DND-41 (cell line): ENCODE data around the gene ATAD5.

Experiments
- EZH2 ChIP-seq: IDR thresholded peaks from 3 replicates; pipeline ENCODE4 v1.6.1; 2012; ENCODE audit warnings: borderline replicate concordance, low read depth, mild to moderate bottlenecking, moderate library complexity, low read length, inconsistent platforms; ENCODE audit not compliant: severe bottlenecking
- TF ChIP-seq, protein P1 (sequence below): IDR thresholded peaks from 2 replicates; pipeline ENCODE4 v1.5.1; 2012; ENCODE audit warnings: borderline replicate concordance, low read length, moderate library complexity, mild to moderate bottlenecking; ENCODE audit not compliant: poor library complexity, severe bottlenecking; ENCODE audit errors: extremely low read depth

DNA sequence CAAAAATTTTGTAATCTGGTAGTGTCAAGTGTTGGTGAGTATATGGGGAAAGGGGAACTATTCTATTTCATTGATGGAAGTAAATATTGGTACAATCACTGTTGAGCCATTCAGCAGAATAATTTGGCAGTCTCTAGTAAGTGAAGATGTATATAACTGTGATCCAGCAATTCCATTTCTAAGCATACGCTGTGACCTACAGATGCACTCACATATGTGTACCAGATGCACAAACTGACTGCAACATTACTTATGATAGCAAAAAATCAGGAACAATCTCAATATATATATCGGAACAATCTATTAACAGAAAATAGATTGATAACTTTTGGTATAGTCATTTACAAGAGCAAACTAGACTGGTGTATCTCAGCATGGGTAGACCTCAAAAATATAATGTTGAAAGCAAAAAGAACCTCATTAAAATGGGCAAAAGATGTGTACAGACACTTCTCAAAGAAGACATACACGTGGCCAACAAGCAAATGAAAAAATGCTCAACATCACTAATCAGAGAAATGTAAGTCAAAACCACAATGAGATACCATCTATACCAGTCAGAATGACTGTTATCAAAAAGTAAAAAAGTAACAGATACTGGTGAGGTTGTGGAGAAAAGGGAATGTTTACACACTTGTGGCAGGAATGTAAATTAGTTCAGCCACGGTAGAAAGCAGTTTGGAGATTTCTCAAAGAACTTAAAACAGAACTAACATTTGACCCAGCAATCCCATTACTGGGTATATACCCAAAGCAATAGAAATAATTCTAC is 110.7 kb downstream of the ATAD5 start:
- TF ChIP-seq, protein P1, sequence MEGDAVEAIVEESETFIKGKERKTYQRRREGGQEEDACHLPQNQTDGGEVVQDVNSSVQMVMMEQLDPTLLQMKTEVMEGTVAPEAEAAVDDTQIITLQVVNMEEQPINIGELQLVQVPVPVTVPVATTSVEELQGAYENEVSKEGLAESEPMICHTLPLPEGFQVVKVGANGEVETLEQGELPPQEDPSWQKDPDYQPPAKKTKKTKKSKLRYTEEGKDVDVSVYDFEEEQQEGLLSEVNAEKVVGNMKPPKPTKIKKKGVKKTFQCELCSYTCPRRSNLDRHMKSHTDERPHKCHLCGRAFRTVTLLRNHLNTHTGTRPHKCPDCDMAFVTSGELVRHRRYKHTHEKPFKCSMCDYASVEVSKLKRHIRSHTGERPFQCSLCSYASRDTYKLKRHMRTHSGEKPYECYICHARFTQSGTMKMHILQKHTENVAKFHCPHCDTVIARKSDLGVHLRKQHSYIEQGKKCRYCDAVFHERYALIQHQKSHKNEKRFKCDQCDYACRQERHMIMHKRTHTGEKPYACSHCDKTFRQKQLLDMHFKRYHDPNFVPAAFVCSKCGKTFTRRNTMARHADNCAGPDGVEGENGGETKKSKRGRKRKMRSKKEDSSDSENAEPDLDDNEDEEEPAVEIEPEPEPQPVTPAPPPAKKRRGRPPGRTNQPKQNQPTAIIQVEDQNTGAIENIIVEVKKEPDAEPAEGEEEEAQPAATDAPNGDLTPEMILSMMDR: no peak
- no peak for TF ChIP-seq EZH2
